H9 (cell line): ENCODE data around the gene CDS2. TPM values are rescaled to one million over a fixed set of nuclear protein-coding genes. Genes with fewer than 3 reads are reported as not detected.

ENCODE experiments used
- DNase-seq: peaks from one replicate; pipeline ENCODE4 v3.0.0-alpha.2; 2017
- H2AFZ ChIP-seq: one replicate; pipeline ENCODE4 v1.6.1; 2013; ENCODE audit warnings: mild to moderate bottlenecking, low read length, control low read depth, moderate library complexity
- H2AK5ac ChIP-seq: 2 replicates; pipeline ENCODE4 v1.6.1; 2013; ENCODE audit warnings: low read length, control low read depth, mixed read lengths; ENCODE audit not compliant: insufficient read length
- H2BK120ac ChIP-seq: one replicate; pipeline ENCODE4 v1.6.1; 2013; ENCODE audit warnings: low read depth, mild to moderate bottlenecking, low read length, control low read depth, inconsistent platforms; ENCODE audit not compliant: poor library complexity, severe bottlenecking
- H2BK12ac ChIP-seq: 2 replicates; pipeline ENCODE4 v1.6.1; 2013; ENCODE audit warnings: low read length, control low read depth, mixed read lengths, low read depth; ENCODE audit not compliant: insufficient read length
- H2BK15ac ChIP-seq: 2 replicates; pipeline ENCODE4 v1.6.1; 2013; ENCODE audit warnings: low read depth, low read length, control low read depth
- H2BK20ac ChIP-seq: one replicate; pipeline ENCODE4 v1.6.1; 2013; ENCODE audit warnings: low read depth, mild to moderate bottlenecking, low read length, control low read depth, inconsistent platforms; ENCODE audit not compliant: poor library complexity, severe bottlenecking
- H2BK5ac ChIP-seq: 2 replicates; pipeline ENCODE4 v1.6.1; 2013; ENCODE audit warnings: low read length, control low read depth, mixed read lengths; ENCODE audit not compliant: insufficient read length
- H3K14ac ChIP-seq: 2 replicates; pipeline ENCODE4 v1.6.1; 2013; ENCODE audit warnings: low read length, control low read depth; ENCODE audit not compliant: insufficient read depth
- H3K18ac ChIP-seq: 2 replicates; pipeline ENCODE4 v1.6.1; 2013; ENCODE audit warnings: low read depth, mild to moderate bottlenecking, mixed read lengths, low read length, control low read depth; ENCODE audit not compliant: insufficient read length
- H3K23ac ChIP-seq: 2 replicates; pipeline ENCODE4 v1.6.1; 2013; ENCODE audit warnings: low read length, control low read depth, mixed read lengths, low read depth; ENCODE audit not compliant: insufficient read length
- H3K23me2 ChIP-seq: 2 replicates; pipeline ENCODE4 v1.6.1; 2013; ENCODE audit warnings: low read depth, mild to moderate bottlenecking, mixed read lengths, low read length, control low read depth; ENCODE audit not compliant: insufficient read length, poor library complexity, severe bottlenecking
- H3K27ac ChIP-seq: 2 replicates; pipeline ENCODE4 v1.5.1; 2013; ENCODE audit warnings: low read length, control low read depth, mixed read lengths, low read depth; ENCODE audit not compliant: insufficient read length
- H3K27me3 ChIP-seq: 2 replicates; pipeline ENCODE4 v1.6.1; 2013; ENCODE audit warnings: low read length, control low read depth, inconsistent platforms; ENCODE audit not compliant: insufficient read depth
- H3K4ac ChIP-seq: 2 replicates; pipeline ENCODE4 v1.6.1; 2013; ENCODE audit warnings: low read depth, mild to moderate bottlenecking, control low read depth, inconsistent platforms, low read length, moderate library complexity
- H3K4me1 ChIP-seq: 2 replicates; pipeline ENCODE4 v1.6.1; 2013; ENCODE audit warnings: low read length, control low read depth, inconsistent platforms; ENCODE audit not compliant: insufficient read depth
- H3K4me2 ChIP-seq: 2 replicates; pipeline ENCODE4 v1.6.1; 2013; ENCODE audit warnings: low read length, control low read depth, mixed read lengths; ENCODE audit not compliant: insufficient read length, insufficient read depth
- H3K56ac ChIP-seq: 2 replicates; pipeline ENCODE4 v1.6.1; 2013; ENCODE audit warnings: low read depth, mild to moderate bottlenecking, mixed read lengths, low read length, control low read depth; ENCODE audit not compliant: insufficient read length
- H3K79me1 ChIP-seq: 2 replicates; pipeline ENCODE4 v1.6.1; 2013; ENCODE audit warnings: low read depth, mild to moderate bottlenecking, moderate library complexity, low read length, control low read depth, inconsistent platforms; ENCODE audit not compliant: insufficient read depth, poor library complexity, severe bottlenecking
- H3K79me2 ChIP-seq: 2 replicates; pipeline ENCODE4 v1.6.1; 2013; ENCODE audit warnings: low read length, control low read depth, inconsistent platforms; ENCODE audit not compliant: insufficient read depth
- H3K9ac ChIP-seq: 2 replicates; pipeline ENCODE4 v1.6.1; 2013; ENCODE audit warnings: low read length, control low read depth, mixed read lengths; ENCODE audit not compliant: insufficient read length; ENCODE audit errors: extremely low read depth
- H3K9me3 ChIP-seq: one replicate; pipeline ENCODE4 v1.6.1; 2013; ENCODE audit warnings: low read depth, low read length, inconsistent platforms; ENCODE audit not compliant: control insufficient read depth
- H3T11ph ChIP-seq: one replicate; pipeline ENCODE4 v1.6.1; 2013; ENCODE audit warnings: mild to moderate bottlenecking, low read length, control low read depth, inconsistent platforms
- H4K20me1 ChIP-seq: one replicate; pipeline ENCODE4 v1.6.1; 2013; ENCODE audit not compliant: control insufficient read depth, insufficient read length, insufficient read depth
- H4K5ac ChIP-seq: 2 replicates; pipeline ENCODE4 v1.6.1; 2013; ENCODE audit warnings: low read depth, mild to moderate bottlenecking, mixed read lengths, low read length, control low read depth; ENCODE audit not compliant: insufficient read length
- H4K8ac ChIP-seq: replicated peaks from 2 replicates; pipeline ENCODE4 v1.6.1; 2013; ENCODE audit warnings: low read length, control low read depth, mixed read lengths, low read depth; ENCODE audit not compliant: insufficient read length
- H4K91ac ChIP-seq: 2 replicates; pipeline ENCODE4 v1.6.1; 2013; ENCODE audit warnings: low read depth, mild to moderate bottlenecking, moderate library complexity, mixed read lengths, low read length, control low read depth; ENCODE audit not compliant: insufficient read length
- H3K27ac Mint-ChIP-seq, 3 experiments: 2 replicates in 2 of 3; 3 replicates in 1 of 3; pipeline ENCODE4 v1.8.0; 2020 to 2021; ENCODE audit warnings: mixed read lengths in 3 of 3, mild to moderate bottlenecking in 1 of 3, moderate library complexity in 1 of 3
- H3K27me3 Mint-ChIP-seq: 2 replicates; pipeline ENCODE4 v1.8.0; 2021; ENCODE audit warnings: low read depth, mild to moderate bottlenecking, moderate library complexity, mixed read lengths
- H3K36me3 Mint-ChIP-seq, 3 experiments: 2 replicates in 2 of 3; 3 replicates in 1 of 3; pipeline ENCODE4 v1.8.0; 2020 to 2021; ENCODE audit warnings: low read depth in 3 of 3, mixed read lengths in 3 of 3; ENCODE audit not compliant: insufficient read depth in 1 of 3
- H3K4me1 Mint-ChIP-seq, 2 experiments: 2 replicates each; pipeline ENCODE4 v1.8.0; 2020; ENCODE audit warnings: mixed read lengths in 2 of 2
- H3K4me3 Mint-ChIP-seq, 2 experiments: 2 replicates in 1 of 2; 3 replicates in 1 of 2; pipeline ENCODE4 v1.8.0; 2020 to 2021; ENCODE audit warnings: mild to moderate bottlenecking in 2 of 2, mixed read lengths in 2 of 2, moderate library complexity in 1 of 2
- H3K9me3 Mint-ChIP-seq, 2 experiments: 2 replicates in 1 of 2; 3 replicates in 1 of 2; pipeline ENCODE4 v1.8.0; 2020; ENCODE audit warnings: mild to moderate bottlenecking in 2 of 2, mixed read lengths in 2 of 2, moderate library complexity in 1 of 2
- CTCF ChIP-seq: fragments of 200-600 bp; sonication (generic); conservative IDR thresholded peaks from 3 replicates; pipeline ENCODE4 v1.8.0; 2021; ENCODE audit warnings: antibody characterized with exemption, mild to moderate bottlenecking
- WGBS: extraction: QIAGEN DNeasy Blood & Tissue Kit; methylation state at CpG from one replicate; pipeline ENCODE4 v1.1.7; 2013; ENCODE audit warnings: missing lambda C conversion rate, low lambda C conversion rate, mixed read lengths; ENCODE audit not compliant: insufficient read length; ENCODE audit errors: extremely low coverage; 5-methylcytosine and 5-hydroxymethylcytosine counted together
- total RNA-seq: library from RNA; stranded (reverse); gene quantifications from 2 replicates; pipeline ENCODE4 v1.2.1, GENCODE V29; 2021

The CDS2 gene
- total RNA-seq, 1 experiment from 2014 or later, result 63.2 TPM

- Histone ChIP-seq H3K23me2 (no peaks in the 10 kb centered on the region), H4K5ac (no peak overlapping the region), H3K18ac (no peak overlapping the region), H4K20me1 (no peaks in the 10 kb centered on the region), H2AK5ac (no peak overlapping the region), H4K8ac (no peak overlapping the region), H2BK15ac (no peak overlapping the region), H3K4me1 (peaks cover 3% of the 10 kb centered on the region; the same call in 1 of the 2 replicates), H2BK20ac (no peak overlapping the region), H3K79me2 (no peaks in the 10 kb centered on the region; the same call in 1 of the 2 replicates), H3K56ac (no peak overlapping the region), H3K23ac (no peak overlapping the region), H2BK5ac (no peak overlapping the region), H3K27me3 (no peaks in the 10 kb centered on the region), H2BK12ac (no peak overlapping the region), H3T11ph (no peak overlapping the region), H3K4me2 (no peak overlapping the region), H3K4ac (no peak overlapping the region), H3K14ac (no peak overlapping the region), H3K9me3 (no peaks in the 10 kb centered on the region), H4K91ac (no peak overlapping the region), H3K27ac (no peak overlapping the region), H2AFZ (no peak overlapping the region), H2BK120ac (no peak overlapping the region), H3K79me1 (peaks cover 4% of the 10 kb centered on the region), H3K9ac (no peak overlapping the region)
- Mint-ChIP-seq H3K27ac (no peak overlapping the region), H3K4me3 (no peak overlapping the region), H3K36me3 (peaks cover 0 to 3% (median 0%) of the 10 kb centered on the region in 3 experiments; a peak in 2 of 7 replicates), H3K9me3 (no peaks in the 10 kb centered on the region), H3K4me1 (peaks cover 13 to 28% of the 10 kb centered on the region in 2 experiments), H3K27me3 (no peaks in the 10 kb centered on the region)
- DNase-seq, result no peak
- WGBS, result no CpG with 5 or more reads among the region's 3 CpGs
- no peak for TF ChIP-seq CTCF
Measured at GRCh38 chr20:5153152-5153467, 26.3 kb downstream of the CDS2 start.
